K562 (cell line): Measurements from ENCODE around the gene MAP3K7. TPM values are rescaled to one million over a fixed set of nuclear protein-coding genes. Genes with fewer than 3 reads are reported as not detected.

ENCODE experiments used
- ATAC-seq: fragments of 200-7000 bp; cut with Tn5 transposase; 3 replicates; pipeline ENCODE4 v1.9.1; 2020; ENCODE audit warnings: moderate library complexity
- BruUV-seq: library from RNA; stranded (reverse); fragments of 400-500 nt; replicated peaks from 2 replicates; lab custom pipeline; 2021; lab: Mats Ljungman, UMichigan
- CTCF ChIA-PET: fragments of 300-600 bp; formaldehyde crosslinking; extraction: SDS; loops from one replicate; lab custom pipeline; 2021; ENCODE audit warnings: low intra/inter-chr PET ratio; lab: Yijun Ruan, JAX
- POLR2A ChIA-PET: fragments of 300-600, 350-650 bp; sonication (Branson Sonifier 250); formaldehyde crosslinking; extraction: SDS; loops from one replicate; lab custom pipeline; 2021; ENCODE audit warnings: antibody characterized with exemption, inconsistent platforms; lab: Yijun Ruan, JAX
- DNase-seq, 4 experiments: peaks; one replicate each; pipeline versions ENCODE4 v3.0.0 to v3.0.0-alpha.2; 2011 to 2018; ENCODE audit warnings: low spot score in 3 of 4, mixed read lengths in 3 of 4; ENCODE audit errors: extremely low read depth in 1 of 4
- FAIRE-seq: peaks from 2 replicates; lab custom pipeline; 2011; peaks lifted over from hg19 to GRCh38; lab: Jason Lieb, UNC
- H2AFZ ChIP-seq: 2 replicates; pipeline ENCODE4 v1.6.0; 2011; ENCODE audit warnings: low read depth, low read length, control low read depth, inconsistent platforms
- H3K27ac ChIP-seq: fragments of 200-600 bp; 3 replicates; pipeline ENCODE4 v1.8.0; 2011; ENCODE audit warnings: low read depth, mild to moderate bottlenecking, control low read depth, inconsistent platforms, low read length, moderate library complexity, mixed read lengths; ENCODE audit errors: extremely low read depth
- H3K27me3 ChIP-seq, 2 experiments: fragments of 300-600 bp in 1 of 2; 2 replicates in 1 of 2; 3 replicates in 1 of 2; pipeline versions ENCODE4 v1.6.0 to v1.8.0; 2011; ENCODE audit warnings: inconsistent platforms in 2 of 2, low read length in 2 of 2, mild to moderate bottlenecking in 1 of 2, mixed read lengths in 1 of 2, moderate library complexity in 1 of 2; ENCODE audit not compliant: control insufficient read depth in 2 of 2, insufficient read depth in 2 of 2
- H3K36me3 ChIP-seq: fragments of 300-600 bp; 3 replicates; pipeline ENCODE4 v1.8.0; 2011; ENCODE audit warnings: mild to moderate bottlenecking, low read length, inconsistent platforms; ENCODE audit not compliant: control insufficient read depth, insufficient read depth
- H3K4me1 ChIP-seq, 2 experiments: fragments of 200-600 bp in 1 of 2; replicated peaks in 1 of 2; 2 replicates in 1 of 2; 3 replicates in 1 of 2; pipeline versions ENCODE4 v1.5.1 to v1.8.0; 2011; ENCODE audit warnings: inconsistent platforms in 2 of 2, low read length in 2 of 2, mild to moderate bottlenecking in 1 of 2, mixed read lengths in 1 of 2, moderate library complexity in 1 of 2; ENCODE audit not compliant: control insufficient read depth in 2 of 2, insufficient read depth in 2 of 2
- H3K4me2 ChIP-seq: 2 replicates; pipeline ENCODE4 v1.6.1; 2011; ENCODE audit warnings: low read length, control low read depth, inconsistent platforms, mixed read lengths; ENCODE audit not compliant: insufficient read depth
- H3K4me3 ChIP-seq: fragments of 200-600 bp; sonication (generic), shearing (Covaris generic); 2 replicates; pipeline ENCODE4 v1.5.1; 2016; ENCODE audit warnings: control low read depth, inconsistent platforms
- H3K79me2 ChIP-seq: fragments of 200-600 bp; 3 replicates; pipeline ENCODE4 v1.8.0; 2011; ENCODE audit warnings: low read length, inconsistent platforms; ENCODE audit not compliant: control insufficient read depth, insufficient read depth
- H3K9ac ChIP-seq, 2 experiments: 2 replicates each; pipeline versions ENCODE4 v1.6.0 to v1.6.1; 2011; ENCODE audit warnings: low read depth in 2 of 2, low read length in 2 of 2, control low read depth in 1 of 2, inconsistent platforms in 1 of 2, mild to moderate bottlenecking in 1 of 2, mixed read lengths in 1 of 2; ENCODE audit not compliant: insufficient read depth in 1 of 2
- H3K9me1 ChIP-seq: one replicate; pipeline ENCODE4 v1.6.0; 2011; ENCODE audit warnings: inconsistent platforms, mild to moderate bottlenecking, low read length, moderate library complexity; ENCODE audit not compliant: control insufficient read depth, insufficient read depth
- H3K9me3 ChIP-seq: replicated peaks from 2 replicates; pipeline ENCODE4 v1.5.1; 2011; ENCODE audit warnings: low read depth, low read length, inconsistent platforms; ENCODE audit not compliant: control insufficient read depth, insufficient read depth
- H4K20me1 ChIP-seq: replicated peaks from 2 replicates; pipeline ENCODE4 v1.6.1; 2011; ENCODE audit warnings: low read length, inconsistent platforms, mixed read lengths; ENCODE audit not compliant: control insufficient read depth, insufficient read depth
- ASH1L ChIP-seq: fragments of 450-650 bp; IDR thresholded peaks from 2 replicates; pipeline ENCODE4 v1.6.1; 2018; ENCODE audit warnings: borderline replicate concordance, mild to moderate bottlenecking, low read depth; ENCODE audit not compliant: partially characterized antibody
- CHD2 ChIP-seq: IDR thresholded peaks from 2 replicates; pipeline ENCODE4 v1.6.1; 2011; ENCODE audit warnings: low read depth, low read length
- GTF2F1 ChIP-seq: IDR thresholded peaks from 2 replicates; pipeline ENCODE4 v1.6.1; 2011; ENCODE audit warnings: low read depth, low read length, improper control_type of control experiment
- KAT7 ChIP-seq: sonication (generic); formaldehyde crosslinking; IDR thresholded peaks from 2 replicates; pipeline ENCODE4 v1.8.0; 2022; ENCODE audit warnings: missing genetic modification reagents, mild to moderate bottlenecking, borderline replicate concordance
- MAX ChIP-seq: sonication (generic); formaldehyde crosslinking; IDR thresholded peaks from 2 replicates; pipeline ENCODE4 v1.9.0; 2022; ENCODE audit warnings: mild to moderate bottlenecking, missing genetic modification reagents
- NCOA2 ChIP-seq, 2 experiments: fragments of 450-650 bp; IDR thresholded peaks; 2 replicates each; pipeline ENCODE4 v1.6.1; 2018; ENCODE audit warnings: mild to moderate bottlenecking in 2 of 2, moderate library complexity in 1 of 2; ENCODE audit not compliant: partially characterized antibody in 2 of 2
- PRMT5 ChIP-seq: sonication (generic); formaldehyde crosslinking; IDR thresholded peaks from 2 replicates; pipeline ENCODE4 v1.5.0; 2020; ENCODE audit warnings: missing genetic modification reagents
- SAP30 ChIP-seq: fragments of 200-600 bp; sonication (generic); IDR thresholded peaks from 2 replicates; pipeline ENCODE4 v1.6.1; 2012; ENCODE audit warnings: borderline replicate concordance, low read depth, mild to moderate bottlenecking, moderate library complexity, low read length, control low read depth, inconsistent platforms; ENCODE audit not compliant: insufficient read depth, poor library complexity, severe bottlenecking
- TAF7 ChIP-seq: fragments of 450-650 bp; IDR thresholded peaks from 2 replicates; pipeline ENCODE4 v1.6.1; 2016; ENCODE audit warnings: missing genetic modification characterization, missing compliant biosample characterization
- TAF9B ChIP-seq: fragments of 450-650 bp; IDR thresholded peaks from 2 replicates; pipeline ENCODE4 v1.6.1; 2018; ENCODE audit warnings: mild to moderate bottlenecking; ENCODE audit not compliant: partially characterized antibody
- YY1 ChIP-seq, 3 experiments: IDR thresholded peaks; 2 replicates each; pipeline ENCODE4 v1.6.1; 2011; ENCODE audit warnings: low read length in 2 of 3, mild to moderate bottlenecking in 2 of 3, moderate library complexity in 2 of 3, borderline replicate concordance in 1 of 3, control low read depth in 1 of 3, low read depth in 1 of 3; ENCODE audit not compliant: insufficient read depth in 3 of 3, insufficient replicate concordance in 2 of 3, control insufficient read depth in 1 of 3, insufficient read length in 1 of 3; ENCODE audit errors: extremely low read depth in 1 of 3
- ZNF12 ChIP-seq: sonication (generic); formaldehyde crosslinking; IDR thresholded peaks from 2 replicates; pipeline ENCODE4 v1.4.0; 2020; ENCODE audit warnings: mild to moderate bottlenecking, missing genetic modification reagents
- ZNF347 ChIP-seq: fragments of 450-650 bp; formaldehyde crosslinking; IDR thresholded peaks from 2 replicates; pipeline ENCODE4 v1.4.0; 2020; ENCODE audit warnings: low read depth, mild to moderate bottlenecking, moderate library complexity
- WGBS: fragments of 100-300 bp; shearing (Covaris generic); methylation state at CpG from one replicate; pipeline ENCODE4 v1.1.6; 2016; ENCODE audit warnings: low coverage, mixed read lengths; ENCODE audit not compliant: insufficient coverage; ENCODE audit errors: missing lambda C conversion rate; 5-methylcytosine and 5-hydroxymethylcytosine counted together
- in situ Hi-C: fragments of 300-500 bp; cut with MboI; formaldehyde crosslinking; loops from 4 replicates; pipeline ENCODE4 v1.15.0; 2018; ENCODE audit warnings: inconsistent platforms, mixed read lengths
- intact Hi-C: fragments of 100-400 bp; cut with micrococcal nuclease; formaldehyde crosslinking; loops from 2 replicates; pipeline ENCODE4 v1.14.2; 2022
- polyA plus RNA-seq, 8 experiments: library from polyadenylated mRNA; depleted of rRNA in 4 of 8; stranded (reverse) in 5 of 8; unstranded in 3 of 8; fragments of >200 nt; fragmentation: Nextera tagmentation in 2 of 8; fragmentation: Illumina TruSeq in 1 of 8; extraction: Ambion mirVana in 2 of 8; extraction: Trizol in 1 of 8; gene quantifications; 2 replicates each; pipeline versions ENCODE4 v1.2.1 to v1.2.3, GENCODE V29; 2011 to 2014; ENCODE audit warnings: inconsistent platforms in 1 of 8, missing spikeins in 1 of 8
- total RNA-seq, 7 experiments: library from RNA; depleted of rRNA in 6 of 7; stranded (reverse); fragments of >200 nt in 6 of 7; fragmentation: Illumina TruSeq in 2 of 7; extraction: Trizol in 2 of 7; gene quantifications; 2 replicates each; pipeline versions ENCODE4 v1.2.1 to v1.2.3, GENCODE V29; 2011 to 2021; ENCODE audit warnings: low replicate concordance in 1 of 7

The MAP3K7 gene
- total and polyA plus RNA-seq, 9 of the 15 experiments (the other 6 are each of a cell fraction or from before 2014, with no cell fraction given) = 13.4 to 60.9 (median 34.8) TPM

GRCh38 chr6:90573624-90574023 lies 13.2 kb downstream of the MAP3K7 start:
- Histone ChIP-seq H3K36me3 (peaks cover 47% of the 10 kb centered on the region; the same call in 2 of the 3 replicates), H3K9me3 (no peaks in the 10 kb centered on the region), H4K20me1 (0 out of 2 replicates have a peak, but pooled peaks cover 6% of the 10 kb centered on the region), H3K4me1 (no peaks in the 10 kb centered on the region), H2AFZ (no peak overlapping the region), H3K4me3 (no peak overlapping the region), H3K4me2 (no peak overlapping the region), H3K27me3 (no peaks in the 10 kb centered on the region), H3K27ac (no peak overlapping the region), H3K9me1 (no peaks in the 10 kb centered on the region), H3K9ac (no peak overlapping the region), H3K79me2 (peaks cover 36% of the 10 kb centered on the region)
- CTCF ChIA-PET = interaction anchor here (0.9 kb wide), 1 partner anchor 77 kb away, joined by 4 read pairs; no protein-coding TSS in a partner anchor
- BruUV-seq = no TSS peak
- FAIRE-seq (no peak), ATAC-seq (no peak), DNase-seq (no peak)
- TF ChIP-seq ZNF12 (no peak), ZNF347 (CRISPR knock-in tag) (no peak), TAF9B (no peak), TAF7 (tag) (no peak), PRMT5 (no peak), KAT7 (no peak), YY1 (IDR thresholded peaks at IDR 0.05; ENCODE audit: borderline replicate concordance in 1 of 3, control insufficient read depth in 1 of 3, extremely low read depth in 1 of 3, insufficient read depth in 3 of 3, insufficient read length in 1 of 3, insufficient replicate concordance in 2 of 3, low read depth in 1 of 3, low read length in 2 of 3) (no peak), NCOA2 (IDR thresholded peaks at IDR 0.05; ENCODE audit: partially characterized antibody in 2 of 2) (no peak), SAP30 (no peak), ASH1L (no peak), GTF2F1 (no peak), CHD2 (no peak), MAX (CRISPR knock-in tag) (no peak)
- in situ Hi-C loops = no loop called here
- intact Hi-C loops = loop anchor here (2.0 kb wide), 1 partner anchor 77 kb away; no protein-coding TSS in a partner anchor
- WGBS = 60% methylated on average over 1 of the region's 1 CpG
- POLR2A ChIA-PET = interaction anchor here (1.0 kb wide), 1 partner anchor 10 kb away, joined by 3 read pairs; no protein-coding TSS in a partner anchor
